Measurements from ENCODE around the gene PTPN11.
"Not testable (repeated sequence)": the region's sequence is repeated elsewhere in the genome, so short reads cannot be mapped to it uniquely, and the experiment has no call there.

PTPN11 gene

GRCh38 chr12:112382866-112383265 lies 35.9 kb upstream of the PTPN11 start:
- TF ChIP-seq CTCF (IDR thresholded peaks at IDR 0.05; ENCODE audit: poor library complexity, severe bottlenecking), result no peak
- H3K27me3 ChIP-seq (ENCODE audit: insufficient read depth, poor library complexity, severe bottlenecking), result no peaks in the 10 kb centered on the region
- peak overlapping the region; percentile 96 for H3K4me3 ChIP-seq (ENCODE audit: severe bottlenecking)
- ATAC-seq (ENCODE audit: low read depth) (no peak), DNase-seq (ENCODE audit: low spot score) (no peak)
- H3K36me3 ChIP-seq (ENCODE audit: low read depth), result no peaks in the 10 kb centered on the region
- H3K9me3 ChIP-seq (ENCODE audit: severe bottlenecking), result no peaks in the 10 kb centered on the region
- peak overlapping the region; percentile 50 for H3K27ac ChIP-seq (ENCODE audit: poor library complexity, severe bottlenecking)
- H3K4me1 ChIP-seq (ENCODE audit: insufficient read depth, poor library complexity, severe bottlenecking), result no peaks in the 10 kb centered on the region

- no peaks in the 10 kb centered on the region for H3K36me3 ChIP-seq (ENCODE audit: low read depth)
- no peaks in the 10 kb centered on the region for H3K27me3 ChIP-seq (ENCODE audit: insufficient read depth, poor library complexity, severe bottlenecking)
- no peak for TF ChIP-seq CTCF (IDR thresholded peaks at IDR 0.05; ENCODE audit: poor library complexity, severe bottlenecking)
- H3K27ac ChIP-seq (ENCODE audit: poor library complexity, severe bottlenecking), result no peak overlapping the region
- ATAC-seq (ENCODE audit: low read depth) (no peak), DNase-seq (ENCODE audit: low spot score) (no peak)
- H3K4me1 ChIP-seq (ENCODE audit: insufficient read depth, poor library complexity, severe bottlenecking), result no peaks in the 10 kb centered on the region
- no peaks in the 10 kb centered on the region for H3K9me3 ChIP-seq (ENCODE audit: severe bottlenecking)
- no peak overlapping the region for H3K4me3 ChIP-seq (ENCODE audit: severe bottlenecking)
Observed at GRCh38 chr12:112386726-112387125, 32.0 kb upstream of the PTPN11 start.

GRCh38 chr12:112389228-112389627 lies 29.5 kb upstream of the PTPN11 start:
- no peaks in the 10 kb centered on the region for H3K27me3 ChIP-seq (ENCODE audit: insufficient read depth, poor library complexity, severe bottlenecking)
- no peak for TF ChIP-seq CTCF (IDR thresholded peaks at IDR 0.05; ENCODE audit: poor library complexity, severe bottlenecking)
- no peaks in the 10 kb centered on the region for H3K4me1 ChIP-seq (ENCODE audit: insufficient read depth, poor library complexity, severe bottlenecking)
- H3K36me3 ChIP-seq (ENCODE audit: low read depth), result no peaks in the 10 kb centered on the region
- ATAC-seq (ENCODE audit: low read depth) (no peak), DNase-seq (ENCODE audit: low spot score) (no peak)
- no peaks in the 10 kb centered on the region for H3K9me3 ChIP-seq (ENCODE audit: severe bottlenecking)
- no peak overlapping the region for H3K4me3 ChIP-seq (ENCODE audit: severe bottlenecking)
- no peak overlapping the region for H3K27ac ChIP-seq (ENCODE audit: poor library complexity, severe bottlenecking)

DNA sequence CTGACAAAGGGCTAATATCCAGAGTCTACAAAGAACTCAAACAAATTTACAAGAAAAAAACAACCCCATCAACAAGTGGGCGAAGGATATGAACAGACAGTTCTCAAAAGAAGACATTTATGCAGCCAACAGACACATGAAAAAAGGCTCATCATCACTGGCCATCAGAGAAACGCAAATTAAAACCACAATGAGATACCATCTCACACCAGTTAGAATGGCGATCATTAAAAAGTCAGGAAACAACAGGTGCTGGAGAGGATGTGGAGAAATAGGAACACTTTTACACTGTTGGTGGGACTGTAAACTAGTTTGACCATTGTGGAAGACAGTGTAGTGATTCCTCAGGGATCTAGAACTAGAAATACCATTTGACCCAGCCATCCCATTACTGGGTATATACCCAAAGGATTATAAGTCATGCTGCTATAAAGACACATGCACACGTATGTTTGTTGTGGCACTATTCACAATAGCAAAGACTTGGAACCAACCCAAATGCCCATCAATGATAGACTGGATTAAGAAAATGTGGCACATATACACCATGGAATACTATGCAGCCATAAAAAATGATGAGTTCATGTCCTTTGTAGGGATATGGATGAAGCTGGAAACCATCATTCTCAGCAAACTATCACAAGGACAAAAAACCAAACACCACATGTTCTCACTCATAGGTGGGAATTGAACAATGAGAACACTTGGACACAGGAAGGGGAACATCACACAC lies 28.7 kb upstream of the PTPN11 start:
- H3K27ac ChIP-seq (ENCODE audit: poor library complexity, severe bottlenecking); H3K4me1 ChIP-seq (ENCODE audit: insufficient read depth, poor library complexity, severe bottlenecking); ATAC-seq (ENCODE audit: low read depth); H3K27me3 ChIP-seq (ENCODE audit: insufficient read depth, poor library complexity, severe bottlenecking); H3K9me3 ChIP-seq (ENCODE audit: severe bottlenecking); H3K36me3 ChIP-seq (ENCODE audit: low read depth); DNase-seq (ENCODE audit: low spot score); H3K4me3 ChIP-seq (ENCODE audit: severe bottlenecking): not testable (repeated sequence)

GRCh38 chr12:112393328-112393727 lies 25.4 kb upstream of the PTPN11 start:
- Histone ChIP-seq H3K27ac (ENCODE audit: poor library complexity, severe bottlenecking) (no peak overlapping the region), H3K4me1 (ENCODE audit: insufficient read depth, poor library complexity, severe bottlenecking) (no peaks in the 10 kb centered on the region), H3K9me3 (ENCODE audit: severe bottlenecking) (no peaks in the 10 kb centered on the region), H3K4me3 (ENCODE audit: severe bottlenecking) (no peak overlapping the region), H3K36me3 (ENCODE audit: low read depth) (no peaks in the 10 kb centered on the region), H3K27me3 (ENCODE audit: insufficient read depth, poor library complexity, severe bottlenecking) (no peaks in the 10 kb centered on the region)
- ATAC-seq (ENCODE audit: low read depth), result no peak
- DNase-seq (ENCODE audit: low spot score), result no peak
- TF ChIP-seq CTCF (IDR thresholded peaks at IDR 0.05; ENCODE audit: poor library complexity, severe bottlenecking), result no peak

Measured in RWPE2 (cell line).